Skeletal muscle cell (primary cell): ENCODE measurements around the gene CDR2.
"Not testable (repeated sequence)": the region's sequence is repeated elsewhere in the genome, so short reads cannot be mapped to it uniquely, and the experiment has no call there.

Experiments
- DNase-seq: peaks from one replicate; pipeline ENCODE4 v3.0.0-alpha.2; 2010; ENCODE audit warnings: low read depth
- H3K4me3 ChIP-seq: 2 replicates; pipeline ENCODE4 v1.5.1; 2011; ENCODE audit warnings: low read depth, mild to moderate bottlenecking, control low read depth, low read length, moderate library complexity

CDR2 gene

DNA sequence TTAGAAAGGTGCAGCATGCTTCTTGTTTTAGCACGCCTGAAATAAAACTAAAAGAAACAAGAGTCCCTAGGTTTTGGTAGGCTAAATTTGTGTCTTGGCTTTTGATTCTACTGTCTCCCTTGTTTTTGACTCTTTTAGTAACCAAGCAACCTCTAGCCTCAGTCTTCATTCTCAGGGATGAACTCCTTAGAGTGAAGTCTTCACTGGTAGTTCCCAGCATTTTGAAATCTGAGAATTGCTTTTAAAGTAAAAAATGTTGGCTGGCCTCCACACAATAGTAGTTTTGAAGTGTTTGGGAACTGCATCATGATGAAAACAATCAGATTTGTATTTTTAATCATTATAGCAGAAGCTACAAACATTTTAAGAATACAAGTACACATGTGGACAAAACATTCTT, 6.1 kb upstream of the CDR2 start:
- H3K4me3 ChIP-seq: no peak overlapping the region
- DNase-seq: no peak

DNA sequence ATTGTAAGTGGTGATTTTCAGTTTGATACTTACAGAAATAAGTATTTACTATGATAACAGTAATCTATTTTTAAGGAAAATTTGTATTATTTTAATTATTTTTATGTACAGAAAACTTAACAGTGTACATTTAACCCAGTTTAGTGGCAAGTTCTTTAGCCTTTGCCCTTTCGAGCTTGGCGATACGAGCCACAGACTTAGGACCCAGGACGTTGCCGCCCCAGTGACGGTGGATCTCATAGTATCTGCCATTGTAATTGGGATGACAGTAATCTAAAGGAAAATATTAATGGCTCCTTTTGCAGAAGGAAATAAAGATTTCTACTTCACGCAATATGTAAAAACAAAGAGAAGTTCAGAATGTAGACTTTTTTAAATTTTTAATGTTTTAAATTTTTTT, 5.2 kb upstream of the CDR2 start:
- no peak overlapping the region for H3K4me3 ChIP-seq
- no peak for DNase-seq

- H3K4me3 ChIP-seq: no peak overlapping the region
- no peak for DNase-seq
Measured at GRCh38 chr16:22375963-22376640, 1.7 kb upstream of the CDR2 start.

DNA sequence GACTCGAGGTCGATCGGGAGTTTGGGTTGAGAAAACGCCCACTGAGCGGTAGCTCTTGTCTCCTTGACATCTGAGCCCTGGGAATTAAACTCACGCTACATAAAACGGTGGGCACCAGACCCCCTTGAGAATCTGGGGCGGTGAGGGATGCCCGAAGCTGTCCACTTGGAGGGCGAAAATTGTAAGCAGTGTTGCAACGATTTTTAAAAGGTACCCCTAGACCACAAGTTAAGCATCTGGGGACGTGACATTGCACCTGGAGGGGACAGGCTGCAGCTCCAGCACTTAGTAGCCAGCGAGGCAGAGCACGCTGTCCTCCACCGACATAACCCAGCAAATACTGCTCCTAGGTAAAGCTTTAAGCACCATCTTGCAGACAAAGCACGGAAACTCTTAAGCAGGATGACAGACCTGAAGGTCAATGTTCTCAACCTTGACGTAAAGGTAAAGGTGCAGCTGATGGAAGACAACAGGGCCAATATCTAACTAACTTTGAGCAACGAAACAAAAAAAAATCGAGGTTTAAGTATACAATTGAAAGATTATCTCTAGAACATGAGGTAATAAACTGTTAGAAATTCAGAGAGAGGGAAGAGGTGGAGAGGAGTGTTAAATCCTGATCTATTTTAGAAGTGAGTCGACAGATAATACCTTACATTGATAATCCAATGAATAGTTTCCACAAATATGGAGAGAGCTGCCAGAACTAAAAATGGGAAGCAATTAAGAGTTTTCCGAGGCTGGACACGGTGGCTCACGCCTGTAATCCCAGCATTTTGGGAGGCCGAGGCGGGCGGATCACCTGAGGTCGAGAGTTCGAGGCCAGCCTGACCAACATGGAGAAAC, 921 bp upstream of the CDR2 start:
- no peak for DNase-seq
- H3K4me3 ChIP-seq: peak overlapping the region; percentile 91

DNA sequence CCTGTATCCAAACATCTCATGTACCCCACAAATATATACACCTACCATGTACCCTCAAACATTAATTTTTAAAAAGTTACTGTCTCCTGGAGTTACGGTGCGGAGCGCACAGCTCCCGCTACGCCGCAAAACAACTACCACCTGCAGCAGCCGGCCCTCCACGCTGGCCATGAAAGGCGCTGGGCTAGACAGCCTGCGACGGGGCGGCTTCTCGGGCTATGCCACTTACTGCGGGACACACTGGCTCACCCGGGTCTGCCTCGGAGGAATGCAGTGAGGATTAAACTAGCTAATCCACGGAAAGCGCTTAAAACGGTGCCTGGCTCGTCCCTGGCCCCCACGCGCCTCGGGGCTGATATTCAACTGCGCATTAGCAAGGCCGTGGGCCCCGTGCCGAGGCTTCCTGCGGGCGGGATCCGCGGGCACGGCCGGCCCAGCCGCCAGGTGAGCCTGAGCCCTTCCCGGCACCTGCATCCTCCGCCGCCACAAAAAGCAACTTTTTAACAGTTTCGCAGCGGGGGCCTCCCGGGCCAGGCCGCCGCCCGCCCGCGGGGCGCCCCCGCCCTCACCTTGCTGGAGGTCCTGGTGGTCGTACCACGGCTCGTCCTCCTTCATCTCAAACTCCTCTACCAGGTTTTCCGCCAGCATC, 633 bp downstream of the CDR2 start:
- no peak for DNase-seq
- peak overlapping the region; percentile 91 for H3K4me3 ChIP-seq

DNA sequence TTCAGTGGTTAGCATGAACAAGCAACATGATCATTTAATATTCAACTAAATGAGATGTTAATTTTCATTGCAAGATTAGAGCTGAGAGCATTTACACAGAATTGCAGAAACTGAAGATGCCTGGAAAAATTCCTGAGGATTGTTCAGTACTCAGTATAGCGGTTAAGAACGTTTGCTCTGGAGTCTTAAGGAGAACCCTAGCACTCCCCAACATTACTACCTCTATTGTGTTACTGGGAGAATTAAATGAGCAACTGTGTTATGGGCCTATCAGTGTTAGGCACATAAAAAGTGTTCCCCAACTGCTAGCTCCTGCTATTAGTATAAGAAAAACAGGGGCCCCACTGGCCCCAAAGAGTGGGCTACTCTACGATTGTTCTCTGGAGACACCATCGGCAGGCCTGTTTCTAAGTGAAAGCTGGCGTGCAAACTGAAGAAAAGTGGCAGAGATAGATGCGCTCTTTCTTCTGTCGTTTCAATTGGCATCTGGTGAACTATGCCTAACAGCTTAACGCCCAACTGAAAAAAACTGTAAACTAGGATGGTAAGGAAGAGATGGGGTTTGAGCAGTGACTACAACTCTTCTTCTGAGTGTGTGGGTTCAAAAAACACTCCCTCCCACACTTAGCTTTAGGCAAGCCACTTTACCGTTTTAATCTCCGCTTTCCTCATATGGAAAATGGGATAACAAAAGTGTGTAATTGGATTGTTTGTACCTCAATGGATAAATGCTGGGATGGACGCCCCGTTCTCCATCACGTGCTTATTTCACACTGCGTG, 1.3 kb downstream of the CDR2 start:
- peak overlapping the region; percentile 91 for H3K4me3 ChIP-seq

GRCh38 chr16:22370038-22370820, 4.2 kb downstream of the CDR2 start:
- H3K4me3 ChIP-seq: no peak overlapping the region
- DNase-seq: no peak

More for the DNA sequence above, 1.3 kb downstream of the CDR2 start:
- DNase-seq: no peak

- DNase-seq: no peak
- no peak overlapping the region for H3K4me3 ChIP-seq
Measured at GRCh38 chr16:22369221-22369811, 5.1 kb downstream of the CDR2 start.

DNA sequence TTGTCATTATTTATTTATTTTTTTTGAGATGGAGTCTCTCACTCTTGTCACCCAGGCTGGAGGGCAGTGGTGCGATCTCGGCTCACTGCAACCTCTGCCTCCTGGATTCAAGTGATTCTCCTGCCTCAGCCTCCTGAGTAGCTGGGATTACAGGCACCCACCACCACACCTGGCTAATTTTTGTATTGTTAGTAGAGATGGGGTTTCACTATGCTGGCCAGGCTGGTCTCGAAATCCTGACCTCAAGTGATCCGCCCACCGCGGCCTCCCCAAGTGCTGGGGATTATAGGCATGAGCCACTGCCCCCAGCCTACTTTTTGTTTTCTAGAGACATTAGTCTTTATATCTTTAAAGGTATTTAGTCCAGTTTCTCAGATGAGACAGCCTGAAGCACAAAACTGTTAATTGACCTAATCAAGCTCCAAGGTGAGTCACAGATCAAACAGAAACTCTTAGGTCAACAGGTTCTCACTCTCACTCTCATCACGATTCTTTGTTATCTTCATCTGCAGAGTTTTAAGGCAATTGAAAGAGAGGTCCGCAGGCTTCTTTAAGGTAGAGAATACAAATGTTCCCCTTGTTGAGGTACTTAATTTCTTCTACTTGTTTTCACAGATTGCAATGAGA, 6.1 kb downstream of the CDR2 start:
- H3K4me3 ChIP-seq, DNase-seq: not testable (repeated sequence)

DNA sequence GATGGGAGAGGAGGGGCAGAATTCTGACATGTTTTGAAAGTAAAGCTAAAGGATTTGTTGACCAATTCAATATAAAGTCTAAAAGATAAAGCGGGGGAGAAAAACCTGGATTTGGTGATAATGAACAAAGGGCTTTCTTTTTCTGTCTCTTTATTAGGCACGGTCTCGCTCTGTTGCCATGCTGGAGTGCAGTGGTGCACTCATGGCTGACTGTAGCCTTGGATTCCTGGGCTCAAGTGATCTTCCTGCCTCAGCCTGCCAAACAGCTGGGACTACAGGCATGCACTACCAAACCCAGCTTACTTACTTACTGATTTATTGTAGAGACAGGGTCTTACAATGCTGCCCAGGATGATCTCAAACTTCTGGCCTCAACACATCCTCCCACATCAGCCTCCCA, 7.5 kb downstream of the CDR2 start:
- H3K4me3 ChIP-seq: no peak overlapping the region
- no peak for DNase-seq

DNA sequence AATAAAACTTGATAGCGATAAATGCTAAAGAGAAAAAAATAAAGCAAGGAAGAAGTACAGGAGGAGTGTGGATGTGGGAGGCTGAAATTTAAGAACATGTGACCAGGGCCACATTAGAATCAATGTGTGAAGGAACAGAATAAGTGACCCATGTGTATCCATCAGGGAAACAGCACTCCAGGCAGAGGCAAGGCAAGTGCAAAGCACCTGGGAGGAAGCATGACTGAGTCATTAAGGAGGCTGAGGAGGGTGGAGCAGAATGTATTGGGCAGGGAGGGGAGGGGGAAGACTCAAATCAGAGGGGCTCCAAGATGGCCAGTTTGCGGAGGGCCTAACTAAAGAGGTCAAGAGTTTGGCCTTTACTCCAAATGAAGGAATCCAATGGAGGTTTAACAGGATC, 8.0 kb downstream of the CDR2 start:
- H3K4me3 ChIP-seq: no peak overlapping the region
- no peak for DNase-seq

GRCh38 chr16:22364241-22364640, 10.2 kb downstream of the CDR2 start:
- no peak for DNase-seq
- H3K4me3 ChIP-seq: no peak overlapping the region

DNA sequence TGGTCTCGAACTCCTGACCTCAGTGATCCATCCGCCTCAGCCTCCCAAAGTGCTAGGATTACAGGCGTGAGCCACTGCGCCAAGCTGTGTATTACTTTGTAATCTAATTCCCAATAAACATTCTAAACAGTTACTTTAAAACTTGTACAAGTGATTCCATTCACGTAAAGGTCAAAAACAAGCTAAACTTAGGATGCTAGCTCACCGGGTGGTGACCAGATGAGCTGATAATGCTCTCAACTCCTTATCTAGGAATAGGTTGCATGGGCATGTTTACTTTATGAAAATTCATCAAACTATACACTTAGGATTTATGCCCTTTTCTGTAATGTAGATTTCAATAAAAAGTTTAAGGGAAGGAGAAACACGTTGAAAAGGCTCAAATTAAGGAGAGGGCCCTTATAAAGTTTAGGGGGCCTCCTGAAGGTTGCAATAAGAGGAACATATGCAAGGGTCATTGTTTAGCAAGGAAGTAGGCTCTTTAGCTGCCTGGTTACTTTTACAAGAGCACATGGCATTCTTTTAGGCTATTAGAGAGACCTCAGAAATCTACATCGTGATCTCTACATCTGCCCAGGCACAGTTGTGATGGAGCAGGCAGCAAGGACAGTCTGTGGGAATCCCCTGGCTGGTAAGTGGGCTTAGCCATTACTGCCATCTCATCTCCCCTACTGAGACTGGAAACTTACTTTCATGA, 13.3 kb downstream of the CDR2 start:
- no peak for DNase-seq
- no peak overlapping the region for H3K4me3 ChIP-seq

DNA sequence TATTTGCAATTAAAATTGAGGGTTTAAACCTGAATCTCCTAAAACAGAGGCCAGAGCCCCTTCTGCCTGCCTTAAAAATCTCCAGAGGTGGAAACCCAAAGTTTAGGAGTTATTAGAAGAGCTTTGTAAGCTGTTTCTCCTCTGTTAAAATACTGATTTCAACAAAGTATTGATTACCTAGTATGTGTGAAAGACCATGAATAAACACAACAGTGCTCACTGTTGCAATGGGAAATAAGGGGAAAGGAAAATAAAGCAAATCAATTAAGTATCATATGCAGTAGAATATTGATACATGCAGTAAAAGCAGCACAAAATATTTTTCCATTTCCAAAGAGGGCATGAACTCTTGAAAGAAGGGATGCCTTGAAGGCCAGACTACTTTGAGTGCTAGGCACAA, 14.7 kb downstream of the CDR2 start:
- no peak overlapping the region for H3K4me3 ChIP-seq
- no peak for DNase-seq

DNA sequence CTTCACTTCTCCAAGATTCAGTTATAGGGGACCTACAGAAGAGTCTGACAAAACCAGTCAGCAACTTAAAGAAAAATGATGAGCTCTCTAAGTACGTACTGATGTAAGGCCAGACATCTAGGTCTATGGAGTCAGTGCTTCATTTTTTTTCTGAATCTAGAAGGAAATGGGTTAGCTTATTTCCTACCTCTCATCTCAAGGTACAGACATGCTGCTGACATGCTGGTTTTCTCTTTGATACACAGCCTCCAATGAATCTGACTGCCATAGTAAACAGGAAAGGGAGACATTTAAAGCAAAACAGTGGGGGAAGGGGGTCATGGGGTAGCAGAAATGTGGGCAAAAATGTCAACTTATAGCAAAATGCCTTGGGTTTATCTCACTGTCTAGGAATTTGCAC, 16.4 kb downstream of the CDR2 start:
- no peak overlapping the region for H3K4me3 ChIP-seq
- DNase-seq: no peak

DNA sequence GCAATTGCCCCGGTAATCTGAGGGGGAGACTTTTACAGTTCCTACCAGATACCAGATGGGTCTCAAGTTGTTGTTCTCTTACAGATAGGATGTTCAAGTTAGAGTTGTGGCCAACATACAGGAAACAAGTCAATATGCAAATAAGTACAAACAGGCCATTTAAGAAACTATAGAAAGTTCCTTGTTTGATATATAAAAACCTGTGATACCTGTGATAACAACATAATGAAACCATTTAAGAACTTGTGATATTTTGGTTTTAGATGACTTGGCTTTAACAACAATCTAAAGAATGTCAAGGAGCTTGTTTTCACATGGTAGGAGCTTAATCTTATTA, 16.8 kb downstream of the CDR2 start:
- DNase-seq: no peak

GRCh38 chr16:22356930-22357634, 17.3 kb downstream of the CDR2 start:
- H3K4me3 ChIP-seq: no peak overlapping the region
- no peak for DNase-seq

More for the DNA sequence above, 16.8 kb downstream of the CDR2 start:
- H3K4me3 ChIP-seq: no peak overlapping the region
